Activated CD4-positive, alpha-beta T cell treated with anti-CD3 and anti-CD28 coated beads, Interleukin-2, amount 50 U/mL, for 24 hours (primary cell): ENCODE data around the gene FNDC11.
"Not testable (repeated sequence)": the region's sequence is repeated elsewhere in the genome, so short reads cannot be mapped to it uniquely, and the experiment has no call there.

Experiments
- DNase-seq, 2 donors: peaks; one replicate each; pipeline ENCODE4 v3.0.0-alpha.2; 2020; ENCODE audit warnings: low read depth in 1 of 2, low spot score in 1 of 2

Gene FNDC11

GRCh38 chr20:63566395-63567135 lies 12.6 kb downstream of the FNDC11 start:
- no peak for DNase-seq

- no peak for DNase-seq
Observed at GRCh38 chr20:63567136-63567385, 13.1 kb downstream of the FNDC11 start.

GRCh38 chr20:63567386-63568169 lies 13.6 kb downstream of the FNDC11 start:
- peak; percentile 21 to 22 for DNase-seq

- DNase-seq: no peak
Observed at GRCh38 chr20:63568170-63568981, 14.4 kb downstream of the FNDC11 start.

- no peak for DNase-seq
Observed at GRCh38 chr20:63568986-63569949, 15.3 kb downstream of the FNDC11 start.

GRCh38 chr20:63570281-63571086 lies 16.5 kb downstream of the FNDC11 start:
- no peak for DNase-seq

- not testable (repeated sequence) for DNase-seq
Observed at GRCh38 chr20:63571087-63571478, 17.1 kb downstream of the FNDC11 start.

GRCh38 chr20:63572071-63572787 lies 18.3 kb downstream of the FNDC11 start:
- DNase-seq: no peak

GRCh38 chr20:63572788-63573646 lies 19.1 kb downstream of the FNDC11 start:
- no peak for DNase-seq

- no peak for DNase-seq
Observed at GRCh38 chr20:63573647-63574131, 19.7 kb downstream of the FNDC11 start.

GRCh38 chr20:63574156-63574828 lies 20.3 kb downstream of the FNDC11 start, which contains the start of gene HELZ2:
Gene HELZ2 (minus strand): TSS chr20:63574239. CDS start chr20:63572385, 1,854 bp downstream.
- DNase-seq: peak; percentile 22 to 29

GRCh38 chr20:63574829-63575743 lies 21.1 kb downstream of the FNDC11 start:
- DNase-seq: no peak

GRCh38 chr20:63576311-63576710 lies 22.4 kb downstream of the FNDC11 start:
- no peak for DNase-seq

- DNase-seq: no peak
Observed at GRCh38 chr20:63577317-63577894, 23.4 kb downstream of the FNDC11 start.

GRCh38 chr20:63578224-63579016 lies 24.5 kb downstream of the FNDC11 start:
- no peak for DNase-seq
